Stimulated activated naive CD8-positive, alpha-beta T cell treated with anti-CD3 and anti-CD28 coated beads, Interleukin-15, Interleukin-2, amounts not matched to agents 100 ng/mL and 50 ng/mL, for 24 hours (primary cell): ENCODE measurements around the gene DNAJC4.

ENCODE experiments used
- H3K27ac Mint-ChIP-seq: one replicate; pipeline ENCODE4 v1.8.0; 2021; ENCODE audit warnings: mild to moderate bottlenecking, mixed read lengths
- H3K27me3 Mint-ChIP-seq: one replicate; pipeline ENCODE4 v1.8.0; 2021; ENCODE audit warnings: mixed read lengths
- H3K36me3 Mint-ChIP-seq: one replicate; pipeline ENCODE4 v1.8.0; 2021; ENCODE audit warnings: low read depth, mixed read lengths
- H3K4me1 Mint-ChIP-seq: one replicate; pipeline ENCODE4 v1.8.0; 2021; ENCODE audit warnings: low read depth, mixed read lengths
- H3K4me3 Mint-ChIP-seq: one replicate; pipeline ENCODE4 v1.8.0; 2021; ENCODE audit warnings: mild to moderate bottlenecking, mixed read lengths
- H3K9me3 Mint-ChIP-seq: one replicate; pipeline ENCODE4 v1.8.0; 2021; ENCODE audit warnings: mixed read lengths

Gene DNAJC4

GRCh38 chr11:64263021-64263946 is 32.9 kb downstream of the DNAJC4 start:
- Mint-ChIP-seq H3K36me3 (peaks cover 16% of the 10 kb centered on the region), H3K27ac (no peak overlapping the region), H3K9me3 (no peaks in the 10 kb centered on the region), H3K27me3 (no peaks in the 10 kb centered on the region), H3K4me3 (no peak overlapping the region), H3K4me1 (peaks cover 21% of the 10 kb centered on the region)

DNA sequence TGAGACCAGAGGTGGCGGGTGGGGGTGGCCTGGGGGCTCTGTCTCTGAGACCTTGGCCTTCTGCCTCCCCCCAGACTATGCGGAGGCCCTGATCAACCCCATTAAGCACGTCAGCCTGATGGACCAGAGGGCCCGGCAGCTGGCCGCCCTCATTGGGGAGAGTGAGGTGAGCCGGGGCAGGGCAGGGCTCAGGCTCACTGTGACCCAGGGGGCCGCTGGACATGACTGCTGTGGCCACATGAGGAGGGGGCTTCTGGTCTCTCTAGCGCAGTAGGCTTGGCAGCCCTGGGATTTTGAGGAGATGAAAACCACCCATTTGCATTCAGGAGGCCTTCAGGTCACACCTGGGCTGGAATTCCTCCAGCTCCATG is 33.6 kb downstream of the DNAJC4 start:
- H3K4me1 Mint-ChIP-seq = peaks cover 27% of the 10 kb centered on the region
- no peak overlapping the region for H3K27ac Mint-ChIP-seq
- H3K9me3 Mint-ChIP-seq = no peaks in the 10 kb centered on the region
- no peak overlapping the region for H3K4me3 Mint-ChIP-seq
- no peaks in the 10 kb centered on the region for H3K27me3 Mint-ChIP-seq
- peaks cover 19% of the 10 kb centered on the region for H3K36me3 Mint-ChIP-seq

DNA sequence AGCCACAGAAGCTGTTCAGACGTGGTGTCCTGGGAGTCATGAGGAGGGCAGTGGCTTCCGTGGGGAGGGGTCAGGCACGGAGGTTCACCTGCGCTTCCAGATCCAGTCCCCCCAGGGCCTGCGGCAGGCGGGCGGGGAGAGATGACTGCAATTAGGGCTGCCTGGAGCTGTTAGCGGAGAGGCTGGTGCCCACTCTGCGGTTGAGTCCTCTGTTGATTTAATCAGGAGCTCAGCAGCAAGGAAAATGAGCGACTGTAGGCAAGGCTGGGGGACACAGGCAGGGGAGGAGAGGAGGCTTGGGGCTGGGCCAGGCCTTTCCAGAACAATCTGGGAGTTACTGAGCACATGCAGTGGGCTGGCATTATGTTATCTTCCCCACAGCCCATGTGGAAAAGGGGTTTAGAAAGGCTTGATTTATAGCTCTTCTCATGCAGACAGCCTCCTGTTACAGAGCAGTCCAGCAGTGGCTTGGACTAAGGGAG is 34.1 kb downstream of the DNAJC4 start:
- peaks cover 17% of the 10 kb centered on the region for H3K36me3 Mint-ChIP-seq

DNA sequence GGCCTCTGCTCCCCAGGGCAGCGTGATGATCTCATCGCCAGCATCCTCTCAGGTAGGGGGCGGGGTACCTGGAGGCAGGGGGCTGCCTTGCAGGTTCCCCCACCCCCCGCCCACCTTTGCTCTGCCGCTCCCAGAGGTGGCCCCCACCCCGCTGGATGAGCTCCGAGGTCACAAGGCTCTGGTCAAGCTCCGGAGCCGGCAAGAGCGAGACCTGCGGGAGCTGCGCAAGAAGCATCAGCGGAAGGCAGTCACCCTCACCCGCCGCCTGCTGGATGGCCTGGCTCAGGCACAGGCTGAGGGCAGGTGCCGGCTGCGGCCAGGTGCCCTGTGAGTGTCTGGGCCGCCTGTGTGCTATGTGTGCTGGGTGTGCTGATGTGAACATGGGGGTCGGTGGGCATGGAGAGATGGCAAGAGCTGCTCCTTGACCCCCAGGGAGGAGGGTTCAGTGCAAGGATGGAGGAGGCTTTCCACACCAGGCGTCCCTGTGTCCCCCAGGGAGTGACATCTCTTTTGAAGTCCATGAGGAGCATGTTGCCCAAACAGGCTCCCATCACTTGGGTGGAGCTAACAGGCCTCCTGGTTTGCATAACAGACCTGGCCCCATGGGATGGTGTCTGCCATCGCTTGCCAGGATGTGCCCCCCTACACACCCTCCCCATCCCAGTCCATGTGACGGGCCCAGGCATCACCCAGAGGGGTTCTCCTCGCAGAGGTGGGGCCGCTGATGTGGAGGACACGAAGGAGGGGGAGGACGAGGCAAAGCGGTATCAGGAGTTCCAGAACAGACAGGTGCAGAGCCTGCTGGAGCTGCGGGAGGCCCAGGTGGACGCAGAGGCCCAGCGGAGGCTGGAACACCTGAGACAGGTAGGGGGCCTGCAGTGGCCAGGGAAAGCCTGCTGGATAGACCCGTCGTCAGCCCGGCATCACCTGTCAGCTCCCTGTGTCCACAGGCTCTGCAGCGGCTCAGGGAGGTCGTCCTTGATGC is 35.1 kb downstream of the DNAJC4 start:
- H3K36me3 Mint-ChIP-seq = peaks cover 12% of the 10 kb centered on the region

More for the DNA sequence above, 34.1 kb downstream of the DNAJC4 start:
- Mint-ChIP-seq H3K9me3 (no peaks in the 10 kb centered on the region), H3K4me1 (peaks cover 28% of the 10 kb centered on the region), H3K27me3 (no peaks in the 10 kb centered on the region), H3K27ac (no peak overlapping the region), H3K4me3 (no peak overlapping the region)

GRCh38 chr11:64266339-64266738 is 36.0 kb downstream of the DNAJC4 start:
- Mint-ChIP-seq H3K9me3 (no peaks in the 10 kb centered on the region), H3K4me1 (peaks cover 17% of the 10 kb centered on the region), H3K4me3 (no peak overlapping the region), H3K27ac (no peak overlapping the region), H3K36me3 (peaks cover 12% of the 10 kb centered on the region), H3K27me3 (no peaks in the 10 kb centered on the region)

More for the DNA sequence above, 35.1 kb downstream of the DNAJC4 start:
- Mint-ChIP-seq H3K27ac (no peak overlapping the region), H3K4me3 (no peak overlapping the region), H3K4me1 (peaks cover 17% of the 10 kb centered on the region), H3K27me3 (no peaks in the 10 kb centered on the region), H3K9me3 (no peaks in the 10 kb centered on the region)

DNA sequence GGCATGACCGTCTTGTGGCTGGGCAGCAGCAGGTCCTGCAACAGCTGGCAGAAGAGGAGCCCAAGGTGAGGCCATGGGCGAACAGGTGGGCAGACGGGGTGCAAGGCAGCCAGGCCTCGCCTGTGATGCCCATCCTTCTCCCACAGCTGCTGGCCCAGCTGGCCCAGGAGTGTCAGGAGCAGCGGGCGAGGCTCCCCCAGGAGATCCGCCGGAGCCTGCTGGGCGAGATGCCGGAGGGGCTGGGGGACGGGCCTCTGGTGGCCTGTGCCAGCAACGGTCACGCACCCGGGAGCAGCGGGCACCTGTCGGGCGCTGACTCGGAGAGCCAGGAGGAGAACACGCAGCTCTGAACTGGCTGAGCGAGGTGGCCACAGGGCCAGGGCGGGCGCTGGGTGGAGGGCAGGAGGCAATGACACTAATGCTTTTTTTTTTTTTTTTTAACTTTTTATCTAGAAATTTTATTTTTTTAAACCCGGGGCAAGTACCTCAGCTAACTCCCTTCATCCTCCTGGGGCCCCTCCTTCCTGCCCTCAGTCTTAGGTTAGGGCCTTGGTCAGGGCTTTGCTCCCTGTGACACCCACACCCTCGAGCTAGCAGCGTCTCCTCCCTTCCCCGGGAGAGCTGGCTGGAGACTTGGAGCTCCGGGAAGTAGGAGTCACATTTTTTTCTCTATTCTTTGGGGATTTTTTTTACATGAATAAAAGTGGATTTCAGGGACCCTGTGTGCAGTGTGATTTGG is 37.0 kb downstream of the DNAJC4 start:
- peak overlapping the region; percentile 83 for H3K27ac Mint-ChIP-seq
- H3K9me3 Mint-ChIP-seq = no peaks in the 10 kb centered on the region
- no peaks in the 10 kb centered on the region for H3K27me3 Mint-ChIP-seq
- H3K4me3 Mint-ChIP-seq = peak overlapping the region; percentile 95
- peaks cover 25% of the 10 kb centered on the region for H3K4me1 Mint-ChIP-seq
- H3K36me3 Mint-ChIP-seq = peaks cover 12% of the 10 kb centered on the region

- peaks cover 28% of the 10 kb centered on the region for H3K4me1 Mint-ChIP-seq
- H3K27ac Mint-ChIP-seq = peak overlapping the region; percentile 88
- peak overlapping the region; percentile 95 for H3K4me3 Mint-ChIP-seq
- no peaks in the 10 kb centered on the region for H3K9me3 Mint-ChIP-seq
- peaks cover 9% of the 10 kb centered on the region for H3K36me3 Mint-ChIP-seq
- H3K27me3 Mint-ChIP-seq = no peaks in the 10 kb centered on the region
Observed at GRCh38 chr11:64268025-64268892, 37.9 kb downstream of the DNAJC4 start.

DNA sequence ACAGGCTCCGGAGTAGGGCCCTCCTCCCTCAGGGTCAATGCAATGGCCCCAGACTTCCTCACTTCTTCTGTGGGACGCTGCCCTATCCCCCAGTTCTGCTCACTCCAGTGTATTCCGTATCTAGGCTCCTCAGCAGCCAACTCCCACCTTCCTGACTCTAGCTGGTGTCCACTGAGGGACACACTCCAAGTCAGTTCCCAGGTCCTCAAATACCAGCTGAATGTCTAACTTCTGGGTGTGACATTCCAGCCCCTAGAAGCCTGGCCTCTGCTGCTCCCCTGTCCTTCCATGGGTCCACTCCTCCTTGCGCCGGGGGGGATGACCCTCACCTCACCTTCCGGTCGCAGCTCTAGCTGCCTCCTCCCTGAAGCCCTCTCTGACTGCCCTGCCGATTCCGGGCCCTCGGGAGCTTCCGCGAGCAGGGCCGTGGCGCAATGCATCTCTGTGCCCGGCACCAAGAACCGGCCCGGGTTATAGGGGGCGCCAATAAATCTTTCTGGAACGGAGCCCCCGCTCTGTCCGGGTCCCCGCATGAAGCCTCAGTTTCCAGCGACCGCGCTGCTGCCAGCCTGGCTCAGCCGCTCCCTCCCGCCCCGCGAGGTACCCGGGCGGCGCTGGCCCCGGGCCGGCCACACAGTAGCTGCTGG is 38.7 kb downstream of the DNAJC4 start:
- peak overlapping the region; percentile 95 for H3K4me3 Mint-ChIP-seq
- peak overlapping the region; percentile 88 for H3K27ac Mint-ChIP-seq
- H3K4me1 Mint-ChIP-seq = peaks cover 28% of the 10 kb centered on the region
- no peaks in the 10 kb centered on the region for H3K27me3 Mint-ChIP-seq
- peaks cover 9% of the 10 kb centered on the region for H3K36me3 Mint-ChIP-seq
- no peaks in the 10 kb centered on the region for H3K9me3 Mint-ChIP-seq

- Mint-ChIP-seq H3K4me1 (peaks cover 28% of the 10 kb centered on the region), H3K27me3 (no peaks in the 10 kb centered on the region), H3K36me3 (peaks cover 9% of the 10 kb centered on the region)
Observed at GRCh38 chr11:64269540-64270220, 39.3 kb downstream of the DNAJC4 start.

GRCh38 chr11:64275031-64275800 is 44.9 kb downstream of the DNAJC4 start:
- H3K27me3 Mint-ChIP-seq = no peaks in the 10 kb centered on the region
- peaks cover 11% of the 10 kb centered on the region for H3K4me1 Mint-ChIP-seq
- no peak overlapping the region for H3K4me3 Mint-ChIP-seq
- peaks cover 7% of the 10 kb centered on the region for H3K36me3 Mint-ChIP-seq
- H3K9me3 Mint-ChIP-seq = no peaks in the 10 kb centered on the region
- H3K27ac Mint-ChIP-seq = no peak overlapping the region

More at GRCh38 chr11:64269540-64270220, 39.3 kb downstream of the DNAJC4 start:
- H3K4me3 Mint-ChIP-seq = peak overlapping the region; percentile 95
- H3K9me3 Mint-ChIP-seq = no peaks in the 10 kb centered on the region
- peak overlapping the region; percentile 96 for H3K27ac Mint-ChIP-seq

- Mint-ChIP-seq H3K27ac (no peak overlapping the region), H3K4me1 (peaks cover 11% of the 10 kb centered on the region), H3K4me3 (no peak overlapping the region), H3K9me3 (no peaks in the 10 kb centered on the region), H3K27me3 (no peaks in the 10 kb centered on the region), H3K36me3 (peaks cover 5% of the 10 kb centered on the region)
Observed at GRCh38 chr11:64275841-64276240, 45.5 kb downstream of the DNAJC4 start.
